Activated CD4-positive, alpha-beta T cell treated with anti-CD3 and anti-CD28 coated beads, Interleukin-2, Interleukin-6, amounts not matched to agents 100 ng/mL and 50 ng/mL, durations not matched to agents 16 hours and 8 hours (primary cell): Measurements from ENCODE around the gene DUSP9.

ENCODE experiments used
- DNase-seq: peaks from one replicate; pipeline ENCODE4 v3.0.0-alpha.2; 2020

Gene DUSP9

GRCh38 chrX:153649915-153650782 is 3.1 kb downstream of the DUSP9 start:
- DNase-seq = no peak

- no peak for DNase-seq
Measured at GRCh38 chrX:153650959-153651358, 4.0 kb downstream of the DUSP9 start.

GRCh38 chrX:153651540-153652079 is 4.6 kb downstream of the DUSP9 start:
- peak; percentile 22 for DNase-seq

GRCh38 chrX:153653556-153653955 is 6.6 kb downstream of the DUSP9 start:
- no peak for DNase-seq

- no peak for DNase-seq
Measured at GRCh38 chrX:153657161-153657560, 10.2 kb downstream of the DUSP9 start.

GRCh38 chrX:153659268-153659667 is 12.3 kb downstream of the DUSP9 start:
- DNase-seq = no peak

- DNase-seq = peak; percentile 44
Measured at GRCh38 chrX:153662266-153662665, 15.3 kb downstream of the DUSP9 start.

GRCh38 chrX:153665726-153666306 is 18.8 kb downstream of the DUSP9 start:
- no peak for DNase-seq

- DNase-seq = no peak
Measured at GRCh38 chrX:153667281-153667955, 20.4 kb downstream of the DUSP9 start.

GRCh38 chrX:153667956-153668396 is 21.0 kb downstream of the DUSP9 start:
- peak; percentile 83 for DNase-seq

GRCh38 chrX:153668423-153669173 is 21.6 kb downstream of the DUSP9 start:
- DNase-seq = no peak

GRCh38 chrX:153669174-153669890 is 22.3 kb downstream of the DUSP9 start:
- DNase-seq = peak; percentile 47

- DNase-seq = no peak
Measured at GRCh38 chrX:153669901-153670731, 23.1 kb downstream of the DUSP9 start.

GRCh38 chrX:153670748-153671588 is 24.0 kb downstream of the DUSP9 start:
- DNase-seq = no peak

- no peak for DNase-seq
Measured at GRCh38 chrX:153671589-153672530, 24.9 kb downstream of the DUSP9 start.

- DNase-seq = no peak
Measured at GRCh38 chrX:153672531-153673427, 25.8 kb downstream of the DUSP9 start.

GRCh38 chrX:153673428-153674218 is 26.6 kb downstream of the DUSP9 start, which contains the start of gene PNCK:
TSS of gene PNCK (minus strand) at chrX:153673813. CDS start at chrX:153673076, 737 bp downstream.
- no peak for DNase-seq
